Stimulated activated memory B cell treated with anti-CD40 and anti-IgM and Interleukin-4, amounts not matched to agents 10 μg/mL and 1 μg/mL and 100 μg/mL, for 72 hours (primary cell): ENCODE results near the gene STOX2.

Experiments
- ATAC-seq: fragments of 150-1000 bp; cut with Tn5 transposase; 2 replicates; pipeline ENCODE4 v1.10.0; 2021
- H3K27ac Mint-ChIP-seq: one replicate; pipeline ENCODE4 v1.8.0; 2022; ENCODE audit warnings: mild to moderate bottlenecking, mixed read lengths
- H3K27me3 Mint-ChIP-seq: one replicate; pipeline ENCODE4 v1.8.0; 2022; ENCODE audit warnings: mixed read lengths
- H3K36me3 Mint-ChIP-seq: one replicate; pipeline ENCODE4 v1.8.0; 2022; ENCODE audit warnings: mixed read lengths
- H3K4me1 Mint-ChIP-seq: one replicate; pipeline ENCODE4 v1.8.0; 2022; ENCODE audit warnings: mixed read lengths
- H3K4me3 Mint-ChIP-seq: one replicate; pipeline ENCODE4 v1.8.0; 2022; ENCODE audit warnings: mild to moderate bottlenecking, moderate library complexity, mixed read lengths
- H3K9me3 Mint-ChIP-seq: one replicate; pipeline ENCODE4 v1.8.0; 2022; ENCODE audit warnings: mixed read lengths

The STOX2 gene

DNA sequence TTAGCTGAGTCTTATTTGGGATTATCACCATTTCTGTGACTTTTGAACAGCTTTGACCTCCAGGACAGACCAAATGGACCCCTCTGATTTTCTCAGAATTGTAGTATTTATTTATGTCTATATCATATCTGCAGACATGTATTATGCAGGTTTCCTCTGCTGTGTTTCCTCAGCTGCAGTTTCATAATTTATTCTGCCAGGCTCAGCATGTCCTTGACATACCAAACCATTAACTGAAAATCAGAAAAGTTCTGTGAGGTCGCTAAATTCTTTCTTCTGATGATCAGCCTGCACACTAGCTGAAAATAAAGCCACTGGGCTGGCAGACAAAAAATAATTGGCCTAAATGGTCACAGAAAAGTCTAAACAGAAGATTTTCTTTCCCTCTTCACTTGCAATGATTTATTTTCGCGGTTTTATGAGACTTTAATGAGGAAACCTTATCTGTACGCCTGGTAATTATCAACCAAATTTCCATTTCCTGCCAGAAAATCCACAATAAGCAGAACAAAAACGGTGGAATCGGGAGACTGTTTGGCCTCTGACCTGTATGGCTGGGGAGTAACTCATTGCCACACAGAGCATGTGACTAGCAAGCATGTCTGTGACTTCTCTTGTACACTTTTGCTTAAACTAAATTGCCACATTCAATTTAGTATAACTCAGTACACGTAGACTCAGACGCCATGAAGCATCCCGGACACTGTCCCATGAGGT, 161.6 kb downstream of the STOX2 start:
- Mint-ChIP-seq H3K27ac (no peak overlapping the region), H3K9me3 (peaks cover 1% of the 10 kb centered on the region), H3K4me1 (no peaks in the 10 kb centered on the region), H3K36me3 (no peaks in the 10 kb centered on the region), H3K27me3 (no peaks in the 10 kb centered on the region), H3K4me3 (no peak overlapping the region)
- ATAC-seq: no peak

GRCh38 chr4:184067931-184068554, 162.9 kb downstream of the STOX2 start:
- Mint-ChIP-seq H3K4me3 (no peak overlapping the region), H3K27me3 (no peaks in the 10 kb centered on the region), H3K36me3 (no peaks in the 10 kb centered on the region), H3K4me1 (no peaks in the 10 kb centered on the region), H3K9me3 (peaks cover 5% of the 10 kb centered on the region), H3K27ac (no peak overlapping the region)
- no peak for ATAC-seq
